OCI-LY3 (cell line): Measurements from ENCODE around the gene LSM7.

Source experiments
- H2AFZ ChIP-seq: fragments of 200-600, 300-600 bp; shearing (Covaris generic); 2 replicates; pipeline ENCODE4 v1.6.0; 2014; ENCODE audit warnings: antibody characterized with exemption, low read depth, low read length
- H3K27ac ChIP-seq: fragments of 200-600, 300-600 bp; sonication (generic); 2 replicates; pipeline ENCODE4 v1.5.1; 2014; ENCODE audit warnings: mild to moderate bottlenecking, low read length, moderate library complexity, mixed read lengths
- H3K27me3 ChIP-seq: fragments of 200-600, 300-600 bp; sonication (generic); 2 replicates; pipeline ENCODE4 v1.6.1; 2014; ENCODE audit warnings: low read depth, low read length, mixed read lengths
- H3K36me3 ChIP-seq: fragments of 200-600, 300-600 bp; sonication (generic); replicated peaks from 2 replicates; pipeline ENCODE3; 2014; ENCODE audit warnings: low read depth, low read length, mixed read lengths
- H3K4me1 ChIP-seq: fragments of 300-600, 200-600 bp; sonication (generic); 2 replicates; pipeline ENCODE4 v1.6.1; 2014; ENCODE audit warnings: low read length, mixed read lengths
- H3K4me2 ChIP-seq: fragments of 200-600, 300-600 bp; sonication (generic); 2 replicates; pipeline ENCODE4 v1.6.1; 2014; ENCODE audit warnings: low read length, mixed read lengths
- H3K4me3 ChIP-seq: fragments of 300-600, 200-600 bp; sonication (generic); 2 replicates; pipeline ENCODE4 v1.5.1; 2014; ENCODE audit warnings: antibody characterized with exemption, mild to moderate bottlenecking, low read length, moderate library complexity
- H3K79me2 ChIP-seq: fragments of 300-600, 200-600 bp; shearing (Covaris generic); 2 replicates; pipeline ENCODE4 v1.6.1; 2014; ENCODE audit warnings: mild to moderate bottlenecking, low read length, mixed read lengths
- H3K9ac ChIP-seq: fragments of 300-600, 200-600 bp; shearing (Covaris generic); 2 replicates; pipeline ENCODE4 v1.6.0; 2014; ENCODE audit warnings: mild to moderate bottlenecking, low read length, moderate library complexity
- H3K9me3 ChIP-seq: fragments of 200-600, 300-600 bp; shearing (Covaris generic); 2 replicates; pipeline ENCODE4 v1.6.1; 2014; ENCODE audit warnings: low read length, mixed read lengths; ENCODE audit not compliant: insufficient read depth
- H4K20me1 ChIP-seq: fragments of 200-600, 300-600 bp; sonication (generic); 2 replicates; pipeline ENCODE4 v1.6.1; 2016; ENCODE audit warnings: low read length, mixed read lengths; ENCODE audit not compliant: insufficient read depth
- CTCF ChIP-seq: fragments of 200-600, 300-600 bp; sonication (generic); IDR thresholded peaks from 2 replicates; pipeline ENCODE4 v1.5.1; 2014; ENCODE audit warnings: antibody characterized with exemption, low read length, low read depth
- EZH2phosphoT487 ChIP-seq: fragments of 200-600 bp; shearing (Covaris generic); IDR thresholded peaks from 2 replicates; pipeline ENCODE4 v1.6.1; 2018; ENCODE audit warnings: antibody characterized with exemption, mixed run types, low read depth

LSM7 gene

GRCh38 chr19:2275588-2276428 is 52.6 kb downstream of the LSM7 start:
- H2AFZ ChIP-seq: no peak overlapping the region
- peaks cover 35% of the 10 kb centered on the region for H3K36me3 ChIP-seq
- H3K79me2 ChIP-seq: peaks cover 45% of the 10 kb centered on the region
- TF ChIP-seq EZH2phosphoT487 (no peak), CTCF (no peak)
- peaks cover 28% of the 10 kb centered on the region for H3K4me1 ChIP-seq
- H3K4me3 ChIP-seq: no peak overlapping the region
- H3K27ac ChIP-seq: no peak overlapping the region
- peaks cover 7% of the 10 kb centered on the region; the same call in 1 of the 2 replicates for H3K27me3 ChIP-seq
- no peaks in the 10 kb centered on the region for H3K9me3 ChIP-seq
- no peak overlapping the region for H3K9ac ChIP-seq
- H4K20me1 ChIP-seq: peaks cover 54% of the 10 kb centered on the region
- no peak overlapping the region for H3K4me2 ChIP-seq

DNA sequence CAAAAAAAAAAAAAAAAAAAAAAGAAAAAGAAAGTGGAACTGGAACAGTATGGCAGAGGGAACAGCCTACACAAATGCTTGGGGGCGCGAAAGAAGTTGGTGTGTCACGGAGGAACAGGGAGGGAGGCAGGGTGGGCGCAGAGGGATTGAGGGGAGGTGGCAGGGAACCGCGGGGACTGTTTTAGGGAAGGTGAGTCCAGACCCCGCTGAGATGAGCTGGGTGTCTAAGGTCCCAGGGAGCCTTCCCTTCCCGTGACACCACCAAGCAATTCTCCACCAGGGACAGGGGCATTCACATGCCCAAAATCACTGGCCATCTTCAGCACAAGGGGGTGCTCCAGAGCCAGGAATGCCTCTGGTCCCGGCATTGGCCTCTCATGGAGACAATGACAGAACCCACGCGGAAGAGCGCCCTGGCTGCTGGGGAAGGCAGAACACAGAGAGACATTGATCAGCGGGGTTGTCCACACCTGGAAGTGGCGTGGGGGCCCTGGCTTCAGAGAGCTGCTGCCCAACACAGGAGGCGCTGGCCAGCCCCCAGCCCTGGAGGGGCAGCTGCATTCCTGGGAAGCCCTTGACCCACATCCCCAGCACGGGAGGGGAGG is 53.4 kb downstream of the LSM7 start:
- TF ChIP-seq EZH2phosphoT487 (no peak), CTCF (peak; percentile 40)
- Histone ChIP-seq H3K4me3 (no peak overlapping the region), H3K9ac (no peak overlapping the region), H3K4me1 (peaks cover 28% of the 10 kb centered on the region), H4K20me1 (peaks cover 59% of the 10 kb centered on the region), H3K79me2 (peaks cover 52% of the 10 kb centered on the region), H3K27ac (no peak overlapping the region), H3K9me3 (no peaks in the 10 kb centered on the region), H3K36me3 (peaks cover 41% of the 10 kb centered on the region), H3K4me2 (no peak overlapping the region), H2AFZ (no peak overlapping the region), H3K27me3 (no peaks in the 10 kb centered on the region)

GRCh38 chr19:2274185-2274711 is 54.1 kb downstream of the LSM7 start:
- no peak overlapping the region for H2AFZ ChIP-seq
- no peaks in the 10 kb centered on the region for H3K9me3 ChIP-seq
- peaks cover 66% of the 10 kb centered on the region for H4K20me1 ChIP-seq
- TF ChIP-seq EZH2phosphoT487: no peak
- TF ChIP-seq CTCF: no peak
- peaks cover 44% of the 10 kb centered on the region for H3K36me3 ChIP-seq
- peak overlapping the region; percentile 89 for H3K4me2 ChIP-seq
- H3K9ac ChIP-seq: peak overlapping the region; percentile 7; the same call in 1 of the 2 replicates
- H3K4me1 ChIP-seq: peaks cover 28% of the 10 kb centered on the region
- peak overlapping the region; percentile 51 for H3K4me3 ChIP-seq
- H3K27ac ChIP-seq: peak overlapping the region; percentile 7; the same call in 1 of the 2 replicates
- peaks cover 60% of the 10 kb centered on the region for H3K79me2 ChIP-seq
- no peaks in the 10 kb centered on the region for H3K27me3 ChIP-seq
